HUDEP-2 (cell line): ENCODE results near the gene DHRS13.
"Not testable (repeated sequence)": the region's sequence is repeated elsewhere in the genome, so short reads cannot be mapped to it uniquely, and the experiment has no call there.

Source experiments
- DNase-seq, 76 experiments: peaks; one replicate each; lab custom pipeline; 2025; ENCODE audit not compliant: unreplicated experiment in 76 of 76; lab: John Stamatoyannopoulos, UW

Gene DHRS13

GRCh38 chr17:28887871-28888471 lies 14.9 kb downstream of the DHRS13 start:
- DNase-seq: no peak

DNA sequence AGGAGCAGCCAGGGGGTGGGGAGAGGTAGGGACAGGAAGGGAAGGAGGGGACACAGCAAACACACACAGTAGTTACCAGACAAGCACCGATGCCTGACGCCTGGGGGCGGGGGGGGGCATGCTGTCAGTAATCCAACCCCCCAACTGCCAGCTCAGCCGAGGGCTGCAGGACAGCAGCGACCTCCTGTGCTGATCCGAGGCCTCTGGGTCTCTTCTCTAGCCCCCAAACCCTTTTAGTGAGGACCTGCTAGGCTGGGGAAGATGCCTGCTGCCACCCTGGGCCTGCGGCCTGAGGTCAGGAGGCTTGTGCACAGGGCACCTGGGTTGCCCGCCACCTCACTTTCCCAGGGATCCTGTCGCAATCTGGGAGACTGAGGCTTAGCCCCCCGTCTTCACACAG lies 16.9 kb downstream of the DHRS13 start:
- DNase-seq: no peak

DNA sequence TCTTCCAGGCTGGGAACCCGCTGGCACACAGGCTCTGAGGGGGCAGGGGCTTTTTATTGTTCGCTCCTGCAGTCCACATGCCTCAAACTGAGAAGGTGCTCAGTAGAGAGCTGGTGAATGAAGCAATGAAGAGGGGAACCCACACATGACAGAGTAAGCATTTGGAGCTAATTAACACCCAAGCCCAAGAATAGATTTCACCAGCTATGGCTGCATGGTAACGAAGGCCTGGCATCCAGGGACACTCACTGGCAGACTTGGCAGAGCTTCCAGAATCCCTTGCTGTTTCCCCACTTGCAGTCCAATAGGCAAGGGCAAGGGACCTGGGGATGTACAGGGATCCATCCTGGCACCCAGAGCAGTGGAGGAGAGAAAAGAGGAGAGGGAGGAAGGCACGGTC lies 17.5 kb downstream of the DHRS13 start:
- DNase-seq: no peak

GRCh38 chr17:28883967-28884702 lies 18.7 kb downstream of the DHRS13 start:
- DNase-seq: no peak

- DNase-seq: no peak
Measured at GRCh38 chr17:28882154-28882895, 20.6 kb downstream of the DHRS13 start.

DNA sequence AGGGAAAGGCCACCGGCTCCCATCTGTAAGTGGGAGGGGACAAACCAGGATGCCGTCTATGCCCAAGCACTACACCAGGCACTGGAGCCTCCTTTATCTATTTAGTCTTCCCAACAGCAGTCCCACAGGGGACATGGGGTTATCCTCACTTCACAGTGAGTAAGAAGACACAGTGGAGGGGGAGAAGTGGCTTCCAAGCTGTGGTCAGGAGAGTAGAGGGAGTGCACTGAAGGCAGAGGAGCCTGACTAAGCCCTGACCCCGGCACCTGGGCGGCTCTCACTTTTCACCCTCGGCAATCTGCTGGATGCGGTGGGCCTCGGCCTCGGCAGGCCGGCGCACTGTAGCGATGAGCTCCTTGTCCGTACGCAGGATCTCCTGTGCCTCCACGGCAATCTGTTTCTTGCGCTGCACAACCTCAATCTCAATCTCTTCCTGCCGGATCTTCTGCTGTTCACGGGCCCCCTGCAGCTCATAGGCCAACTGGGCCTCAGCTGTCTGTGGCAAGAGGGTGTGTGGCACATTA lies 21.3 kb downstream of the DHRS13 start:
- DNase-seq: no peak

DNA sequence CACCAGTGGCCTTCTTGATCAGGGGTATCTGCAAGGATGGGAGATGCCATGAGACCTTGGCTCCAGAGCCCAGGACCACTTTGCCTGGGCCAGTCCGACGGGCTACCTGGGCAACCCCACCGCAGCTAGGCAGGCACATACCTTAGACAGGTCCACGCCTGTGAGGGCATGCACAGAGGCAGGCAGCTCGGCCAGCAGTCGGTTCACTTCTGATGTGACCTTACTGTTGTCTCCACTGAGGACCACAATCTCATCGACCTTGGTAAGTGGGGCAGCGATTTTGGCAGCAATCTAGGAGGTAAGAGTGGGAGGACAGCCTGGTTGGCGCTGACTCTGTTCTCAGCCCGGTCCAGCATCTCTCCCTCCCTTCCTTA lies 22.3 kb downstream of the DHRS13 start:
- DNase-seq: no peak

- peak in 12 of 76 experiments; percentile 12 to 50 (median 28) for DNase-seq
Measured at GRCh38 chr17:28879886-28880571, 22.9 kb downstream of the DHRS13 start.

DNA sequence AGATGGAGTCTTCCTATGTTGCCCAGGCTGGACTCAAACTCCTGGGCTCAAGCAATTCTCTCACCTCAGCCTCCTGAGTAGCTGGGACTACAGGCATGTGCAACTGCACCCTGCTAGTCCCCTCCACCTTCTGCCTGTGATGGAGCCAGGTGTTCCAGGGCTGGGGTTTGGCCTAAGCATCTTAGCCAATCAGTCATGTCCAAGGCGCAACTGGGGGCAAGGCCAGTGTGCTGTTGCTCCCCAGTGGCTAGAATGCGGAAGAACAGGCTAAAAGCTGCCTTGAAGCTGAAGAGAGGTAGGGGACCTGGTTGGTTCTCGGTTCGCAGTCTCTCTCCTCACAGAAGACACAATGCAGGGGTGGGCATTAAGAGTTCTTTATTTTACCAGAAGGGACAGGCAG lies 23.9 kb downstream of the DHRS13 start:
- DNase-seq: peak in 56 of 76 experiments; percentile 4 to 68 (median 40)

GRCh38 chr17:28878158-28878910 lies 24.5 kb downstream of the DHRS13 start:
- no peak for DNase-seq

GRCh38 chr17:28877150-28877711 lies 25.6 kb downstream of the DHRS13 start:
- not testable (repeated sequence) for DNase-seq

DNA sequence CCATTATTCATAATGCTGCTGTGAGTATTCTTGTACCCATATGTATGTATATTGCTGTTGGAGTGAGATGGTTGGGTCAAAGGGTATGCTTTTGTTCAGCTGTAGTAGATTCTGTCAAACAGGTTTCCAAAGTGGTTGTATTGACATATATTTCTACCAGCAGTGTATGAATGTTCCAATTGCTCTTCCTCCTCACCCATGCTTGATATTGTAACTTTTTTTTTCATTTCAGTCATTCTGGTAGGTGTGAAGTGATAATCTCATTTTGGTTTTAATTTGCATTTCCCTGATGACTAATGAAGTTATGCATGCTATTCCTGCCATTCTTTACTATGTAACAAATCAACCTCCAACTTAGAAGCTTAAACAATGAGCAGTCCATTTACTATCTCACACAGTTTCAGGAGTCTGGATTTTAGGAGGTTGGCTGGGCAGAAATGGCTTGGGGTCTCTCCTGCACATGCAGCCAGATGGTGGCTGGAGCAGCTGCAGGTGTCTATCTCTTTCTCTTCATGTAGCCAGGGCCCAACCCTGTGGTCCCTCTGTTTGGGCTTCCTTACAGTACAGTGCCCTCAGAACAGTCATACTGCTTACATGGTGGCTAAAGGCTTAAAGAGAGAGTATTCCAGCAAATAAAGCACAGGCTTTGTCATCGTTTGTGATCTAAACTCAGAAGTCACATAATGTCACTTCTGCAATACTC lies 26.9 kb downstream of the DHRS13 start:
- DNase-seq: peak in 4 of 76 experiments; percentile 10 to 22 (median 18)

GRCh38 chr17:28874750-28875149 lies 28.1 kb downstream of the DHRS13 start:
- DNase-seq: peak in 2 of 76 experiments; percentile 13 to 18

- no peak for DNase-seq
Measured at GRCh38 chr17:28873839-28874238, 29.0 kb downstream of the DHRS13 start.

DNA sequence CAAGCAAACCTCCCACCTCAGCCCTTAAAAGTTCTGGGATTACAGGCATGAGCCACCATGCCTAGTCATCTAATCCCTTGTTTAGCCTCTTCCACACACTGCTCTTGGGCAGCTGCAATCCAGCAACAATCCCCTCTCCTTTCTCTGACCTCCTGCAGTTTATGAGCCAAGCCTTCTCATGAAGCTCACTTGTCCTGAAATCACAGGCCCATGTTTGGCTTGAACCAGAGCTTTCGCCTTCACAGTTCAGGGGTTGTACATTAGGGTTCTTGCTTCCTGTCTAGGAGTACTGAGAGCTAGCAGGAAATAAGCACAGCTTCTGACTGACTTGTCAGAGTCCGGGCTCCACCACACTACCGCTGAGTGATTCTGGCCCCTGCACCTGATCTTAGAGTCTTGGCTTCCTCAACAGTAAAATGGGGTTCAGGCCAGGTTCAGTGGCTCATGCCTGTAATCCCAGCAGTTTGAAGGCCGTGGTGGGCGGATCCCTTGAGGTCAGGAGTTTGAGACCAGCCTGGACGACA lies 31.8 kb downstream of the DHRS13 start:
- DNase-seq: peak in 1 of 76 experiments; percentile 19

GRCh38 chr17:28867276-28867675 lies 35.6 kb downstream of the DHRS13 start:
- no peak for DNase-seq

GRCh38 chr17:28865946-28866752 lies 36.7 kb downstream of the DHRS13 start:
- DNase-seq: peak in 28 of 76 experiments; percentile 18 to 79 (median 54)
